Transverse colon (tissue), 4 donors: ENCODE measurements around the gene NKAIN2.

Experiments
- CTCF ChIP-seq, 5 experiments: fragments of 200-600 bp in 3 of 5; fragments of 450-650 bp in 2 of 5; sonication (generic) in 3 of 5; IDR thresholded peaks; 1 replicate in 2 of 5; 2 replicates in 3 of 5; pipeline ENCODE4 v1.5.1; 2016 to 2017; ENCODE audit warnings: antibody characterized with exemption in 5 of 5, inconsistent platforms in 3 of 5, mild to moderate bottlenecking in 2 of 5, moderate library complexity in 1 of 5
- POLR2AphosphoS5 ChIP-seq, 3 donors: sonication (generic); formaldehyde crosslinking; IDR thresholded peaks; one replicate each; pipeline ENCODE4 v1.6.1; 2016; ENCODE audit warnings: antibody characterized with exemption in 3 of 3

DNA sequence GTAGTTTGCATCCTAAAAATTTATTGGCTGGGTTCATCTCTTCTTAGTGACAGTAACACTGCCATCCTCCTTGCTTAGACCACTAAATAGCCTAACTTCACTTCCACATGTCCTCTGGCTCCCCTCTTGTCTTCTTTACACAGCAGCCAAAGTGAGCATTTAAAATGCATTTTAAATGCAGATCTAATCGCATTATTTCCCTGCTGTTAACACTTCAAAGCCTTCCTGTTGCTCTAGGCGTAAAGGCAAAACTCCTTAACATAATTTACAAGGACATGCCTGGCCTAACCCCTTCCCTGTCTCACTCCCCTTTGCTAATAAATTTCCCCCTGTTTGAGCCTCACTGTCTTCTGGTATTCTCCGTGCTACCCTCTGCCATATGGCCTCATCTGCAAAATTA, 26.5 kb downstream of the NKAIN2 start:
- TF ChIP-seq CTCF (IDR thresholded peaks at IDR 0.05), result no peak
- TF ChIP-seq POLR2AphosphoS5 (IDR thresholded peaks at IDR 0.05), result no peak
